Measurements from ENCODE around the gene STARD3.
"Not testable (repeated sequence)": the region's sequence is repeated elsewhere in the genome, so short reads cannot be mapped to it uniquely, and the experiment has no call there.

The STARD3 gene

GRCh38 chr17:39696731-39697130 lies 59.8 kb downstream of the STARD3 start:
- DNase-seq (ENCODE audit: insufficient read length, low spot score), result no peak
- no peak for TF ChIP-seq POLR2A (IDR thresholded peaks at IDR 0.05; ENCODE audit: low read depth, low read length)
- no peak for FAIRE-seq

- no peak for TF ChIP-seq POLR2A (IDR thresholded peaks at IDR 0.05; ENCODE audit: low read depth, low read length)
- no peak for FAIRE-seq
- no peak for DNase-seq (ENCODE audit: insufficient read length, low spot score)
Observed at GRCh38 chr17:39697961-39698360, 61.0 kb downstream of the STARD3 start.

GRCh38 chr17:39699157-39699817 lies 62.3 kb downstream of the STARD3 start:
- not testable (repeated sequence) for FAIRE-seq; DNase-seq (ENCODE audit: insufficient read length, low spot score)

GRCh38 chr17:39699818-39700147 lies 62.8 kb downstream of the STARD3 start, which contains the start of gene ERBB2:
TSS of gene ERBB2 (plus strand) at chr17:39700064. CDS start at chr17:39700239, 175 bp downstream.
- FAIRE-seq, result no peak
- TF ChIP-seq POLR2A (IDR thresholded peaks at IDR 0.05; ENCODE audit: low read depth, low read length), result peak; percentile 75
- DNase-seq (ENCODE audit: insufficient read length, low spot score), result peak; percentile 74

GRCh38 chr17:39700148-39700987 lies 63.4 kb downstream of the STARD3 start:
- FAIRE-seq, result no peak
- no peak for TF ChIP-seq POLR2A (IDR thresholded peaks at IDR 0.05; ENCODE audit: low read depth, low read length)
- peak; percentile 49 for DNase-seq (ENCODE audit: insufficient read length, low spot score)

DNA sequence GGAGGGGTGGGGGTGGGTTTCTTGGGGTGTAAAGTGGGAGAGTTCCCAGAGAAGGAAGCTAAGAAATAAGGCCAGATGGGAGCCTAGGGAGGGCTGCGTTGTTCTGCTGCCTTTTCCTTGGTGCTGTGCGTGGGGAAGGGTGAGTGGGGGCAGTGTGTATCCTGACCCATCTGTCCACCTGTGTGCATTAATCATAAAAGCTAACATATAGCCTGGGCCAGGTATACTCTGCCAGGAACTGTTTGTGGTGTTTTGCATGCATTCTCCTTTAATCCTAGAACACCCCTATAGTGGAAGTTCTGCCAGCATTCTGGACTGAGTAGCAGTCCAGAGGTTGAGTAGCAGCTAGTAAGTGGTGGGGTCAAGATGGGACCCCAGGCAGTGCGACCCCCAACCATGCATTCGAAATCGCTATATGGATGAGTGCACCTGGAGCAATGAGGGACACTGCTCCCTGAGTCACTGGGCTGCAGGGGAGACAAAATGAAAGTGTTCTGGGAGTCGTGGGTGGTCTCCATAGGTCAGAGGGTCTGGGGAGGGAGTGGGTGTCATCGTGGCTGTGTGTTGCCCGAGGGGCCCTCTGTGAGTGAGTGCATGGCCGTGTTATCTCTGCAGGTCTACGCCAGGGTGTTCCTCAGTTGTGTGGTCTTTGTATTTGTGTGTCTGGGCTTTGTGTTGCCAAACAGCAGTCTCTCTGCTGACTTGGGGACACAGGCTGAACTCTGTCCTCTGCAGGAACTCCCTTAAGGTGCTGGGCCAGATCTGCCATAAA lies 64.3 kb downstream of the STARD3 start:
- no peak for DNase-seq (ENCODE audit: insufficient read length, low spot score)

DNA sequence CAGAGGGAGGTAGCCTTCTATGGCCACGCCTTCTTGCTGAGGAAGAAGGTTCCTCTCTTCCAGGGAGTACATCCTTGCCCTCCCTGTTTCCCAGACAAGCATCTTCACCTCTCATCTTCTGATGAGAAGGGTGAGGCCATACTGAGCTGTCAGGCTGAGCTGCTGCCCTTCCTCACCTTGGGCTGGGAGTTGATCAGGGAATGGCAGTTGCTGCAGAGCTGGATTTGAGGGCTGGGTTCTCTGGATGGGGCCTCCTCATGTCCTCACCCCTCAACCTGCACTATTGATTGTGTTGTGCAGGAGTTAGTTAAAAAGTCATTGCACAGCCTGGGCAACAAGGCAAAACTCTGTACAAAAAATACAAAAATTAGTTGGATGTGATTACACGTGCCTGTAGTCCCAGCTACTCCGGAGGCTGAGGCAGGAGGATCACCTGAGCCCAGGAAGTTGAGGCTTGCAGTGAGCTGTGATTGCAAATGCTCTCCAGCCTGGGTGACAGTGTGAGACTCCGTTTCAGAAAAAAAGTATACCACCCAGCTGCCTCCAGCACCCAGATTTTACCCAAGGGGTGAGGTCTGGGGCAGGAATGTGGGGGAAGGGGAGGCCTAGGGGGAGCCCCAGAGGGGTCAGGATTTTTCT lies 65.0 kb downstream of the STARD3 start:
- TF ChIP-seq POLR2A (IDR thresholded peaks at IDR 0.05; ENCODE audit: low read depth, low read length), result no peak
- no peak for FAIRE-seq

More for the DNA sequence above, 64.3 kb downstream of the STARD3 start:
- FAIRE-seq, result no peak
- TF ChIP-seq POLR2A (IDR thresholded peaks at IDR 0.05; ENCODE audit: low read depth, low read length), result no peak

GRCh38 chr17:39702901-39703893 lies 66.3 kb downstream of the STARD3 start:
- no peak for DNase-seq (ENCODE audit: insufficient read length, low spot score)
- no peak for TF ChIP-seq POLR2A (IDR thresholded peaks at IDR 0.05; ENCODE audit: low read depth, low read length)
- no peak for FAIRE-seq

More for the DNA sequence above, 65.0 kb downstream of the STARD3 start:
- no peak for DNase-seq (ENCODE audit: insufficient read length, low spot score)

GRCh38 chr17:39703913-39704312 lies 67.0 kb downstream of the STARD3 start:
- no peak for DNase-seq (ENCODE audit: insufficient read length, low spot score)
- no peak for FAIRE-seq
- no peak for TF ChIP-seq POLR2A (IDR thresholded peaks at IDR 0.05; ENCODE audit: low read depth, low read length)

GRCh38 chr17:39704821-39705551 lies 68.0 kb downstream of the STARD3 start:
- FAIRE-seq, result no peak
- TF ChIP-seq POLR2A (IDR thresholded peaks at IDR 0.05; ENCODE audit: low read depth, low read length), result no peak
- no peak for DNase-seq (ENCODE audit: insufficient read length, low spot score)

GRCh38 chr17:39705786-39706348 lies 68.9 kb downstream of the STARD3 start:
- no peak for TF ChIP-seq POLR2A (IDR thresholded peaks at IDR 0.05; ENCODE audit: low read depth, low read length)
- no peak for FAIRE-seq
- no peak for DNase-seq (ENCODE audit: insufficient read length, low spot score)

GRCh38 chr17:39706383-39706782 lies 69.4 kb downstream of the STARD3 start:
- DNase-seq (ENCODE audit: insufficient read length, low spot score) (no peak), FAIRE-seq (no peak)
- no peak for TF ChIP-seq POLR2A (IDR thresholded peaks at IDR 0.05; ENCODE audit: low read depth, low read length)
